ENCODE results near the gene LDLRAD2.
"Not testable (repeated sequence)": the region's sequence is repeated elsewhere in the genome, so short reads cannot be mapped to it uniquely, and the experiment has no call there.

LDLRAD2 gene

GRCh38 chr1:21783679-21784603, 28.1 kb upstream of the LDLRAD2 start:
- no peak for DNase-seq (ENCODE audit: low spot score)

- not testable (repeated sequence) for DNase-seq (ENCODE audit: low spot score)
Observed at GRCh38 chr1:21785764-21786163, 26.3 kb upstream of the LDLRAD2 start.

- DNase-seq (ENCODE audit: low spot score): no peak
Observed at GRCh38 chr1:21786640-21787039, 25.4 kb upstream of the LDLRAD2 start.

- DNase-seq (ENCODE audit: low spot score): no peak
Observed at GRCh38 chr1:21793104-21793503, 19.0 kb upstream of the LDLRAD2 start.

GRCh38 chr1:21794656-21795055, 17.4 kb upstream of the LDLRAD2 start:
- no peak for DNase-seq (ENCODE audit: low spot score)

- DNase-seq (ENCODE audit: low spot score): no peak
Observed at GRCh38 chr1:21795075-21795474, 17.0 kb upstream of the LDLRAD2 start.

- no peak for DNase-seq (ENCODE audit: low spot score)
Observed at GRCh38 chr1:21799730-21800129, 12.3 kb upstream of the LDLRAD2 start.

GRCh38 chr1:21801100-21801499, 11.0 kb upstream of the LDLRAD2 start:
- DNase-seq (ENCODE audit: low spot score): no peak

GRCh38 chr1:21804536-21804935, 7.5 kb upstream of the LDLRAD2 start:
- no peak for DNase-seq (ENCODE audit: low spot score)

- no peak for DNase-seq (ENCODE audit: low spot score)
Observed at GRCh38 chr1:21813542-21813941, 1.5 kb downstream of the LDLRAD2 start.

- no peak for DNase-seq (ENCODE audit: low spot score)
Observed at GRCh38 chr1:21814241-21814918, 2.3 kb downstream of the LDLRAD2 start.

- DNase-seq (ENCODE audit: low spot score): no peak
Observed at GRCh38 chr1:21814981-21815582, 3.0 kb downstream of the LDLRAD2 start.

GRCh38 chr1:21815724-21816321, 3.8 kb downstream of the LDLRAD2 start:
- DNase-seq (ENCODE audit: low spot score): no peak

GRCh38 chr1:21816602-21817302, 4.7 kb downstream of the LDLRAD2 start:
- DNase-seq (ENCODE audit: low spot score): no peak

GRCh38 chr1:21818656-21819055, 6.6 kb downstream of the LDLRAD2 start:
- DNase-seq (ENCODE audit: low spot score): peak; percentile 7

- no peak for DNase-seq (ENCODE audit: low spot score)
Observed at GRCh38 chr1:21820597-21821232, 8.7 kb downstream of the LDLRAD2 start.

GRCh38 chr1:21821385-21822019, 9.4 kb downstream of the LDLRAD2 start:
- DNase-seq (ENCODE audit: low spot score): no peak

GRCh38 chr1:21822349-21822748, 10.3 kb downstream of the LDLRAD2 start:
- DNase-seq (ENCODE audit: low spot score): no peak

GRCh38 chr1:21823206-21823979, 11.3 kb downstream of the LDLRAD2 start:
- no peak for DNase-seq (ENCODE audit: low spot score)
